Measurements from ENCODE around the gene DERA. TPM values are rescaled to one million over a fixed set of nuclear protein-coding genes. Genes with fewer than 3 reads are reported as not detected.

The DERA gene
- total RNA-seq, 4 donors from 2014 or later: 30.9 to 40.6 (median 34.9) TPM

DNA sequence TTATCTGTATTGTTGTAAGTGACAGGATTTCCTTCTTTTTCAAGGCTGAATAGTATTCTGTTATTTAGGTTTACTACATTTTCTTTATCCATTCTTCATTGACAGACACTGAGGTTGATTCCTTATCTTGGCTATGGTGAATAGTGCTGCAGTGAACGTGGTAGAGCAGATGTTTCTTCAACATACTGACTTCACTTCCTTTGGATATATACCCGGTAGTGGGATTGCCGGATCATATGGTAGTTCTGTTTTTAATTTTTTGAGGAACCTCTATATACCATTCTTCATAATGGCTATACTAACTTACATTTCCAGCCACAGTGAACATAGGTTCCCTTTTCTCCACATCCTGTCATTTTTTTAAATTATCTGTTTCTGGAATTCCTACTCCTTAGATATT is 21.8 kb downstream of the DERA start:
- Histone ChIP-seq H3K9me3 (no peaks in the 10 kb centered on the region), H3K4me1 (peaks cover 0 to 16% (median 0%) of the 10 kb centered on the region in 4 donors), H3K36me3 (no peaks in the 10 kb centered on the region), H3K4me3 (no peak overlapping the region), H3K27ac (no peak overlapping the region), H3K27me3 (no peaks in the 10 kb centered on the region)
- 87 to 96% methylated on average over 3 of the region's 3 CpGs for WGBS, 2 donors
- TF ChIP-seq POLR2A (IDR thresholded peaks at IDR 0.05): no peak
- TF ChIP-seq EP300 (IDR thresholded peaks at IDR 0.05): no peak
- TF ChIP-seq, protein P1, sequence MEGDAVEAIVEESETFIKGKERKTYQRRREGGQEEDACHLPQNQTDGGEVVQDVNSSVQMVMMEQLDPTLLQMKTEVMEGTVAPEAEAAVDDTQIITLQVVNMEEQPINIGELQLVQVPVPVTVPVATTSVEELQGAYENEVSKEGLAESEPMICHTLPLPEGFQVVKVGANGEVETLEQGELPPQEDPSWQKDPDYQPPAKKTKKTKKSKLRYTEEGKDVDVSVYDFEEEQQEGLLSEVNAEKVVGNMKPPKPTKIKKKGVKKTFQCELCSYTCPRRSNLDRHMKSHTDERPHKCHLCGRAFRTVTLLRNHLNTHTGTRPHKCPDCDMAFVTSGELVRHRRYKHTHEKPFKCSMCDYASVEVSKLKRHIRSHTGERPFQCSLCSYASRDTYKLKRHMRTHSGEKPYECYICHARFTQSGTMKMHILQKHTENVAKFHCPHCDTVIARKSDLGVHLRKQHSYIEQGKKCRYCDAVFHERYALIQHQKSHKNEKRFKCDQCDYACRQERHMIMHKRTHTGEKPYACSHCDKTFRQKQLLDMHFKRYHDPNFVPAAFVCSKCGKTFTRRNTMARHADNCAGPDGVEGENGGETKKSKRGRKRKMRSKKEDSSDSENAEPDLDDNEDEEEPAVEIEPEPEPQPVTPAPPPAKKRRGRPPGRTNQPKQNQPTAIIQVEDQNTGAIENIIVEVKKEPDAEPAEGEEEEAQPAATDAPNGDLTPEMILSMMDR (IDR thresholded peaks at IDR 0.05): no peak
- no peak for DNase-seq (ENCODE audit: low spot score in 2 of 2)

DNA sequence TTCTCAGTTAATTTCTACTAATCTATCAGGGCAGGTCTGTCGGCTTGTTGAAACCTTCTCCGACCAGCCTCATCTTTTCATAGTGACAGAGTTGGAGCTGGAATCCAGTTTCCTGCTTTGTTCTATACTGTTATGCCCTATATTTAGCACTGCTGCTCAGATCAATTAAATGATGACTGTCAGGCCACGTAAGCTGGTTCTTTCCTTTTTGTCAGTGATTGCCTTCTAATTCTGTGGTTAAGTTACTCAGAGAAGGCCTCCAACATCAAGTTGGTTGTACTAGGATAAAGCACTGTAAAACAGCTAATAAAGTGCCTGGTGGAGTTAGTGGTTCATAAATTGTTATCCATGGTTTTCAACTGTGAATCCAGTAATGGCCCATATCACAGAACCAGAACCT is 22.6 kb downstream of the DERA start:
- Histone ChIP-seq H3K4me1 (peaks cover 0 to 8% (median 0%) of the 10 kb centered on the region in 4 donors), H3K27ac (no peak overlapping the region), H3K9me3 (peaks cover 0 to 3% (median 0%) of the 10 kb centered on the region in 4 donors), H3K27me3 (no peaks in the 10 kb centered on the region), H3K4me3 (no peak overlapping the region), H3K36me3 (peaks cover 0 to 3% (median 0%) of the 10 kb centered on the region in 3 donors)
- no peak for DNase-seq (ENCODE audit: low spot score in 2 of 2)
- TF ChIP-seq POLR2A (IDR thresholded peaks at IDR 0.05) (no peak), EP300 (IDR thresholded peaks at IDR 0.05) (no peak)
- TF ChIP-seq, protein P1 (IDR thresholded peaks at IDR 0.05): no peak
- 84 to 93% methylated on average over 3 of the region's 3 CpGs for WGBS, 2 donors

GRCh38 chr12:15936751-15937150 is 25.6 kb downstream of the DERA start:
- Histone ChIP-seq H3K4me1 (no peaks in the 10 kb centered on the region), H3K9me3 (peaks cover 0 to 12% (median 0%) of the 10 kb centered on the region in 4 donors), H3K27me3 (no peaks in the 10 kb centered on the region), H3K4me3 (no peak overlapping the region), H3K36me3 (peaks cover 0 to 8% (median 0%) of the 10 kb centered on the region in 3 donors), H3K27ac (no peak overlapping the region)
- TF ChIP-seq, protein P1 (IDR thresholded peaks at IDR 0.05): no peak
- TF ChIP-seq EP300 (IDR thresholded peaks at IDR 0.05) (no peak), POLR2A (IDR thresholded peaks at IDR 0.05) (no peak)
- 85 to 86% methylated on average over 3 of the region's 3 CpGs for WGBS, 2 donors
- no peak for DNase-seq (ENCODE audit: low spot score in 2 of 2)

DNA sequence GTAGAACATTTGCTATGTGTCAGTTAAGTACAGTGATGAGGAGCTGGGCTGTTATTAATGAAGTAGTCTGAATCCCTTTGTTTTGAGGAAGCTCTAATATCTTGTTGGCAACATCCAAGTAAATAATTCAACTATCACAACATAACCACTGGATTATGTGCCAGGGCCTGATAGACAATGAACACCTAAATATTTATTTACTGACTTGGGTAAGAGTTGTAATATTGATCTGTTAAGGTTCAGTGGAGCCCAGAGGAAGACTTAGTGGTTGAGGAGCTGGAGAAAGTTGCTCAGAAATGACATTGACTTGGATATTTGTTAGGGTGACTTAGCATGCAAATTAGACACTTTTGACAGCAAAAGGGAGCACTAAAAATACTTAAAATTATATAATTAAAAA is 26.8 kb downstream of the DERA start:
- Histone ChIP-seq H3K4me3 (no peak overlapping the region), H3K9me3 (peaks cover 0 to 12% (median 0%) of the 10 kb centered on the region in 4 donors)

DNA sequence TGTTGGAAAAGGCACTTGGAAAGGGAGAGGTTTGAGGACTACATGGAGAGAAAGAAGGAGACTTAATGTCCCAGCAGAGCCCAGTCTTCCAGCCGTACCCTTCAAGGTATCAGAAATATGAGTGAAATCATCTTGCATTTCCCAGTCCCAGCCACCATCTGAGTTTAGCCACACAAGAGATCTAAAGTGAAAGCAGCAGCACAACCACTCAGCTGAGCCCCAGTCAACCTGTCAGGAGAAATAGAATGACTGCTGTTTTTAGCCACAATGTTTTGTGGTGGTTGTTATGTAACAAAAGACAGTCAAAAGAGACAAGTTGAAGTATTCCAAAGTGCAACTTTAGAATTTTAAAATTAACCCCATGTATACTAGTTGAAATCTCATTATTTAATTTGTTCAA is 28.0 kb downstream of the DERA start:
- peaks cover 0 to 12% (median 0%) of the 10 kb centered on the region in 4 donors for H3K9me3 ChIP-seq
- H3K27me3 ChIP-seq: no peaks in the 10 kb centered on the region
- TF ChIP-seq POLR2A (IDR thresholded peaks at IDR 0.05) (no peak), EP300 (IDR thresholded peaks at IDR 0.05) (no peak)
- TF ChIP-seq, protein P1 (IDR thresholded peaks at IDR 0.05): no peak
- no peaks in the 10 kb centered on the region for H3K4me1 ChIP-seq
- WGBS, 2 donors: 90 to 95% methylated on average over 1 of the region's 1 CpG
- peaks cover 0 to 12% (median 0%) of the 10 kb centered on the region in 3 donors for H3K36me3 ChIP-seq
- H3K27ac ChIP-seq: no peak overlapping the region
- no peak for DNase-seq (ENCODE audit: low spot score in 2 of 2)
- H3K4me3 ChIP-seq: no peak overlapping the region

More for the DNA sequence above, 26.8 kb downstream of the DERA start:
- TF ChIP-seq EP300 (IDR thresholded peaks at IDR 0.05): no peak
- TF ChIP-seq, protein P1 (IDR thresholded peaks at IDR 0.05): no peak
- TF ChIP-seq POLR2A (IDR thresholded peaks at IDR 0.05): no peak
- H3K27me3 ChIP-seq: no peaks in the 10 kb centered on the region
- H3K27ac ChIP-seq: no peak overlapping the region
- no peak for DNase-seq (ENCODE audit: low spot score in 2 of 2)
- H3K36me3 ChIP-seq: peaks cover 0 to 11% (median 0%) of the 10 kb centered on the region in 3 donors
- no peaks in the 10 kb centered on the region for H3K4me1 ChIP-seq

Data from tibial nerve (tissue), 4 donors.